ENCODE measurements around the gene COP1. TPM values are rescaled to one million over a fixed set of nuclear protein-coding genes. Genes with fewer than 3 reads are reported as not detected.

The COP1 gene
- total RNA-seq, 2 donors from 2014 or later = 21.4 to 23.1 TPM

- no peaks in the 10 kb centered on the region for H3K27me3 ChIP-seq
- no peaks in the 10 kb centered on the region for H3K9me3 ChIP-seq
- no peaks in the 10 kb centered on the region for H3K4me1 ChIP-seq
- H3K36me3 ChIP-seq = no peaks in the 10 kb centered on the region
- no peak overlapping the region for H3K27ac ChIP-seq
- TF ChIP-seq, protein P1, sequence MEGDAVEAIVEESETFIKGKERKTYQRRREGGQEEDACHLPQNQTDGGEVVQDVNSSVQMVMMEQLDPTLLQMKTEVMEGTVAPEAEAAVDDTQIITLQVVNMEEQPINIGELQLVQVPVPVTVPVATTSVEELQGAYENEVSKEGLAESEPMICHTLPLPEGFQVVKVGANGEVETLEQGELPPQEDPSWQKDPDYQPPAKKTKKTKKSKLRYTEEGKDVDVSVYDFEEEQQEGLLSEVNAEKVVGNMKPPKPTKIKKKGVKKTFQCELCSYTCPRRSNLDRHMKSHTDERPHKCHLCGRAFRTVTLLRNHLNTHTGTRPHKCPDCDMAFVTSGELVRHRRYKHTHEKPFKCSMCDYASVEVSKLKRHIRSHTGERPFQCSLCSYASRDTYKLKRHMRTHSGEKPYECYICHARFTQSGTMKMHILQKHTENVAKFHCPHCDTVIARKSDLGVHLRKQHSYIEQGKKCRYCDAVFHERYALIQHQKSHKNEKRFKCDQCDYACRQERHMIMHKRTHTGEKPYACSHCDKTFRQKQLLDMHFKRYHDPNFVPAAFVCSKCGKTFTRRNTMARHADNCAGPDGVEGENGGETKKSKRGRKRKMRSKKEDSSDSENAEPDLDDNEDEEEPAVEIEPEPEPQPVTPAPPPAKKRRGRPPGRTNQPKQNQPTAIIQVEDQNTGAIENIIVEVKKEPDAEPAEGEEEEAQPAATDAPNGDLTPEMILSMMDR (IDR thresholded peaks at IDR 0.05) = no peak
- H3K4me3 ChIP-seq = no peak overlapping the region
- DNase-seq (ENCODE audit: low spot score) = no peak
Observed at GRCh38 chr1:176227579-176227978, 20.5 kb upstream of the COP1 start.

DNA sequence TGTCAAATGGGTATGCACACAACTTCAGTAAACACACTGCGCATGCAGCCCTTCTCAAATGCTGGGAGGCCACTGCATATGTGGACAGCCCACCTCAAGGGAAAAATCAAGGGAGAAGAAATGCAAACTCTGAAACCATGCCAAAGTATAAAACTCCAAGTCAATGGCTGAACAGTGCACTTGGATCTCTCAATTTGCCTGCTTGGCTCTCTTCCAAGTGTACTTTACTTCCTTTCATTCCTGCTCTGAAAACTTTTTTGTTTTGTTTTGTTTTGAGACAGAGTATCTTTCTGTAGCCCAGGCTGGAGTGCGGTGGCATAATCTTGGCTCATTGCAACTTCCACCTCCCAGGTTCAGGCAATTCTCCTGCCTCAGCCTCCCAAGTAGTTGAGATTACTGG lies 18.8 kb upstream of the COP1 start:
- H3K27me3 ChIP-seq = no peaks in the 10 kb centered on the region
- H3K4me3 ChIP-seq = no peak overlapping the region
- no peaks in the 10 kb centered on the region for H3K9me3 ChIP-seq
- H3K27ac ChIP-seq = no peak overlapping the region
- no peak for DNase-seq (ENCODE audit: low spot score)
- TF ChIP-seq, protein P1 (IDR thresholded peaks at IDR 0.05) = no peak
- H3K36me3 ChIP-seq = no peaks in the 10 kb centered on the region
- H3K4me1 ChIP-seq = no peaks in the 10 kb centered on the region

DNA sequence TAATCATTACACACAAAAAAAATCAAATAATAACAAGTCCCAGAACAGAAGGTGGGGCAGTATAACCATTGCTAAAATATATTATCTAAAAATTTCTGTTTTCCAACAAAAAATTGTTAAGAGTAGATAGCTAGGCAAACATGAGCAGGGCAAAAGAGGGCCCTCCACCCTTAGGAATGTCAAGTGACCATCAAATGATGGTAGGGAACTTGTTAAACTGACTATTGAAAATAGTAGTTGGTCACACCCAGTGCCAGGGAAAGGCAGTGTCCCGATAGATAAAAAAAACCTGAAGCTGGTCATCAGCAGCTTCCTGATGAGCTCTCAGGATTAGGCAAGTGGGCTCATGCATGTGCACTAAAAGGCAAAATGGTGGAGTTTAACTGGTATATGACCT lies 18.4 kb upstream of the COP1 start:
- H3K27me3 ChIP-seq = no peaks in the 10 kb centered on the region
- H3K4me1 ChIP-seq = no peaks in the 10 kb centered on the region
- no peak overlapping the region for H3K4me3 ChIP-seq
- no peaks in the 10 kb centered on the region for H3K9me3 ChIP-seq
- TF ChIP-seq, protein P1 (IDR thresholded peaks at IDR 0.05) = no peak
- H3K27ac ChIP-seq = no peak overlapping the region
- H3K36me3 ChIP-seq = no peaks in the 10 kb centered on the region
- DNase-seq (ENCODE audit: low spot score) = no peak

- H3K4me1 ChIP-seq = no peaks in the 10 kb centered on the region
- H3K27me3 ChIP-seq = no peaks in the 10 kb centered on the region
- DNase-seq (ENCODE audit: low spot score) = no peak
- H3K9me3 ChIP-seq = no peaks in the 10 kb centered on the region
- no peak overlapping the region for H3K4me3 ChIP-seq
- H3K36me3 ChIP-seq = no peaks in the 10 kb centered on the region
- H3K27ac ChIP-seq = no peak overlapping the region
- TF ChIP-seq, protein P1 (IDR thresholded peaks at IDR 0.05) = no peak
Observed at GRCh38 chr1:176222196-176222595, 15.1 kb upstream of the COP1 start.

- no peaks in the 10 kb centered on the region for H3K27me3 ChIP-seq
- TF ChIP-seq, protein P1 (IDR thresholded peaks at IDR 0.05) = no peak
- H3K9me3 ChIP-seq = no peaks in the 10 kb centered on the region
- H3K27ac ChIP-seq = no peak overlapping the region
- no peaks in the 10 kb centered on the region for H3K4me1 ChIP-seq
- no peaks in the 10 kb centered on the region for H3K36me3 ChIP-seq
- DNase-seq (ENCODE audit: low spot score) = no peak
- no peak overlapping the region for H3K4me3 ChIP-seq
Observed at GRCh38 chr1:176220100-176220689, 13.1 kb upstream of the COP1 start.

DNA sequence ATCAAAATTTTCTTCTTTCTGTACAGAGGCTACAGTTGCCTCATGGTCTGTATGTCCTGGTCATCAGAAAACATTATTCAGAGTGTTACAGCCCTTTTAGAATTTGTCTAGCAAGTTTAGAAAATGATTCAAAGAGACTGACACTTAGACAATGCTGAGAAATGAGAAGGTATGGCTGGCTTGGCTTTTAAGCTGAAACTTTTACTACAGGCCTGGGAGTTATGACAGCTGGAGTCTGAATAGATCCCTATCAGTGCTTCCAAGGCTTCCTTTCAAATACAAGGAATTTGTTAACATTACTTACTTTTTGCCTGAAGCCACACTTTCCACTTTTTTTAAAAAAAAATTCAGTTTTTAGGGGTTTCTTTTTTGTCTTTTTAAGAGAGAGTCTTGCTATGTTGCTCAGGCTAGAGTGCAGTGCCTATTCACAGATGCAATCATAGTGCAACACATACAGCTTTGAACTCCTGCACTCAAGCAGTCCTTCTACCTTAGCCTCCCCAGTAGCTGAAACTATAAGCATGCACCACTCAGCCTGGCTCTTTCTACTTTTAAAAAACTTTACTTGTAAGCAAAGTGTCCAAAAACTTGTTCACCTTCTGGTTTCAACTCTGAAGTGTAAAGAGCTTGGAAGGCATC lies 10.5 kb upstream of the COP1 start:
- H3K36me3 ChIP-seq = no peaks in the 10 kb centered on the region
- no peaks in the 10 kb centered on the region for H3K4me1 ChIP-seq
- no peaks in the 10 kb centered on the region for H3K27me3 ChIP-seq
- H3K9me3 ChIP-seq = no peaks in the 10 kb centered on the region
- TF ChIP-seq, protein P1 (IDR thresholded peaks at IDR 0.05) = no peak
- H3K4me3 ChIP-seq = no peak overlapping the region
- H3K27ac ChIP-seq = no peak overlapping the region
- no peak for DNase-seq (ENCODE audit: low spot score)

Data from right atrium auricular region (tissue), 2 donors.